K562 (cell line): ENCODE results near the gene YARS1. TPM values are rescaled to one million over a fixed set of nuclear protein-coding genes. Genes with fewer than 3 reads are reported as not detected.

Source experiments
- ATAC-seq: fragments of 200-7000 bp; cut with Tn5 transposase; 3 replicates; pipeline ENCODE4 v1.9.1; 2020; ENCODE audit warnings: moderate library complexity
- BruUV-seq: library from RNA; stranded (reverse); fragments of 400-500 nt; replicated peaks from 2 replicates; lab custom pipeline; 2021; lab: Mats Ljungman, UMichigan
- CTCF ChIA-PET: fragments of 300-600 bp; formaldehyde crosslinking; extraction: SDS; loops from one replicate; lab custom pipeline; 2021; ENCODE audit warnings: low intra/inter-chr PET ratio; lab: Yijun Ruan, JAX
- POLR2A ChIA-PET: fragments of 300-600, 350-650 bp; sonication (Branson Sonifier 250); formaldehyde crosslinking; extraction: SDS; loops from one replicate; lab custom pipeline; 2021; ENCODE audit warnings: antibody characterized with exemption, inconsistent platforms; lab: Yijun Ruan, JAX
- DNase-seq, 4 experiments: peaks; one replicate each; pipeline versions ENCODE4 v3.0.0 to v3.0.0-alpha.2; 2011 to 2018; ENCODE audit warnings: low spot score in 3 of 4, mixed read lengths in 3 of 4; ENCODE audit errors: extremely low read depth in 1 of 4
- FAIRE-seq: peaks from 2 replicates; lab custom pipeline; 2011; peaks lifted over from hg19 to GRCh38; lab: Jason Lieb, UNC
- H2AFZ ChIP-seq: 2 replicates; pipeline ENCODE4 v1.6.0; 2011; ENCODE audit warnings: low read depth, low read length, control low read depth, inconsistent platforms
- H3K27ac ChIP-seq: fragments of 200-600 bp; 3 replicates; pipeline ENCODE4 v1.8.0; 2011; ENCODE audit warnings: low read depth, mild to moderate bottlenecking, control low read depth, inconsistent platforms, low read length, moderate library complexity, mixed read lengths; ENCODE audit errors: extremely low read depth
- H3K27me3 ChIP-seq, 2 experiments: fragments of 300-600 bp in 1 of 2; 2 replicates in 1 of 2; 3 replicates in 1 of 2; pipeline versions ENCODE4 v1.6.0 to v1.8.0; 2011; ENCODE audit warnings: inconsistent platforms in 2 of 2, low read length in 2 of 2, mild to moderate bottlenecking in 1 of 2, mixed read lengths in 1 of 2, moderate library complexity in 1 of 2; ENCODE audit not compliant: control insufficient read depth in 2 of 2, insufficient read depth in 2 of 2
- H3K36me3 ChIP-seq: fragments of 300-600 bp; 3 replicates; pipeline ENCODE4 v1.8.0; 2011; ENCODE audit warnings: mild to moderate bottlenecking, low read length, inconsistent platforms; ENCODE audit not compliant: control insufficient read depth, insufficient read depth
- H3K4me1 ChIP-seq, 2 experiments: fragments of 200-600 bp in 1 of 2; replicated peaks in 1 of 2; 2 replicates in 1 of 2; 3 replicates in 1 of 2; pipeline versions ENCODE4 v1.5.1 to v1.8.0; 2011; ENCODE audit warnings: inconsistent platforms in 2 of 2, low read length in 2 of 2, mild to moderate bottlenecking in 1 of 2, mixed read lengths in 1 of 2, moderate library complexity in 1 of 2; ENCODE audit not compliant: control insufficient read depth in 2 of 2, insufficient read depth in 2 of 2
- H3K4me2 ChIP-seq: 2 replicates; pipeline ENCODE4 v1.6.1; 2011; ENCODE audit warnings: low read length, control low read depth, inconsistent platforms, mixed read lengths; ENCODE audit not compliant: insufficient read depth
- H3K4me3 ChIP-seq: fragments of 200-600 bp; sonication (generic), shearing (Covaris generic); 2 replicates; pipeline ENCODE4 v1.5.1; 2016; ENCODE audit warnings: control low read depth, inconsistent platforms
- H3K79me2 ChIP-seq: fragments of 200-600 bp; 3 replicates; pipeline ENCODE4 v1.8.0; 2011; ENCODE audit warnings: low read length, inconsistent platforms; ENCODE audit not compliant: control insufficient read depth, insufficient read depth
- H3K9ac ChIP-seq, 2 experiments: 2 replicates each; pipeline versions ENCODE4 v1.6.0 to v1.6.1; 2011; ENCODE audit warnings: low read depth in 2 of 2, low read length in 2 of 2, control low read depth in 1 of 2, inconsistent platforms in 1 of 2, mild to moderate bottlenecking in 1 of 2, mixed read lengths in 1 of 2; ENCODE audit not compliant: insufficient read depth in 1 of 2
- H3K9me1 ChIP-seq: one replicate; pipeline ENCODE4 v1.6.0; 2011; ENCODE audit warnings: inconsistent platforms, mild to moderate bottlenecking, low read length, moderate library complexity; ENCODE audit not compliant: control insufficient read depth, insufficient read depth
- H3K9me3 ChIP-seq: replicated peaks from 2 replicates; pipeline ENCODE4 v1.5.1; 2011; ENCODE audit warnings: low read depth, low read length, inconsistent platforms; ENCODE audit not compliant: control insufficient read depth, insufficient read depth
- H4K20me1 ChIP-seq: replicated peaks from 2 replicates; pipeline ENCODE4 v1.6.1; 2011; ENCODE audit warnings: low read length, inconsistent platforms, mixed read lengths; ENCODE audit not compliant: control insufficient read depth, insufficient read depth
- CTCF ChIP-seq, 3 experiments: IDR thresholded peaks in 2 of 3; conservative IDR thresholded peaks in 1 of 3; 2 replicates each; pipeline ENCODE4 v1.5.1; 2011 to 2012; ENCODE audit warnings: low read length in 3 of 3, mild to moderate bottlenecking in 3 of 3, control low read depth in 2 of 3, improper control_type of control experiment in 1 of 3, inconsistent platforms in 1 of 3, low read depth in 1 of 3, mixed read lengths in 1 of 3, moderate library complexity in 1 of 3; ENCODE audit not compliant: insufficient read depth in 2 of 3
- PHF21A ChIP-seq: fragments of 450-650 bp; IDR thresholded peaks from 2 replicates; pipeline ENCODE4 v1.6.1; 2017; ENCODE audit warnings: low read depth, borderline replicate concordance
- RAD21 ChIP-seq, 2 experiments: fragments of 250-450 bp in 1 of 2; fragments of 450-650 bp in 1 of 2; sonication (Bioruptor Pico) in 1 of 2; formaldehyde crosslinking in 1 of 2; IDR thresholded peaks in 1 of 2; conservative IDR thresholded peaks in 1 of 2; 2 replicates each; pipeline versions ENCODE4 v1.4.0 to v1.8.0; 2020 to 2022; ENCODE audit warnings: mild to moderate bottlenecking in 2 of 2, moderate library complexity in 1 of 2
- TRIM28 ChIP-seq: fragments of 450-650 bp; IDR thresholded peaks from 2 replicates; pipeline ENCODE4 v1.6.1; 2017
- WGBS: fragments of 100-300 bp; shearing (Covaris generic); methylation state at CpG from one replicate; pipeline ENCODE4 v1.1.6; 2016; ENCODE audit warnings: low coverage, mixed read lengths; ENCODE audit not compliant: insufficient coverage; ENCODE audit errors: missing lambda C conversion rate; 5-methylcytosine and 5-hydroxymethylcytosine counted together
- in situ Hi-C: fragments of 300-500 bp; cut with MboI; formaldehyde crosslinking; loops from 4 replicates; pipeline ENCODE4 v1.15.0; 2018; ENCODE audit warnings: inconsistent platforms, mixed read lengths
- intact Hi-C: fragments of 100-400 bp; cut with micrococcal nuclease; formaldehyde crosslinking; loops from 2 replicates; pipeline ENCODE4 v1.14.2; 2022
- polyA plus RNA-seq, 8 experiments: library from polyadenylated mRNA; depleted of rRNA in 4 of 8; stranded (reverse) in 5 of 8; unstranded in 3 of 8; fragments of >200 nt; fragmentation: Nextera tagmentation in 2 of 8; fragmentation: Illumina TruSeq in 1 of 8; extraction: Ambion mirVana in 2 of 8; extraction: Trizol in 1 of 8; gene quantifications; 2 replicates each; pipeline versions ENCODE4 v1.2.1 to v1.2.3, GENCODE V29; 2011 to 2014; ENCODE audit warnings: inconsistent platforms in 1 of 8, missing spikeins in 1 of 8
- total RNA-seq, 7 experiments: library from RNA; depleted of rRNA in 6 of 7; stranded (reverse); fragments of >200 nt in 6 of 7; fragmentation: Illumina TruSeq in 2 of 7; extraction: Trizol in 2 of 7; gene quantifications; 2 replicates each; pipeline versions ENCODE4 v1.2.1 to v1.2.3, GENCODE V29; 2011 to 2021; ENCODE audit warnings: low replicate concordance in 1 of 7

The YARS1 gene
- total and polyA plus RNA-seq, 9 of the 15 experiments (the other 6 are each of a cell fraction or from before 2014, with no cell fraction given): 66.2 to 336 (median 201) TPM

- ChIA-PET POLR2A (interaction anchor here (0.6 to 1.6 kb wide), 6 partner anchors 8 to 356 kb away, joined by 3 to 5 read pairs (median 3); partner anchors contain the start of gene BSDC1), CTCF (interaction anchor here (0.7 kb wide), 1 partner anchor 11 kb away, joined by 3 read pairs; no protein-coding TSS in a partner anchor)
- Histone ChIP-seq H3K4me2 (no peak overlapping the region), H3K27me3 (no peaks in the 10 kb centered on the region), H3K4me1 (peaks cover 17 to 20% of the 10 kb centered on the region in 2 experiments; a peak in 4 of 5 replicates), H3K9ac (peak overlapping the region in 1 of 2 experiments; percentile 5; a peak in 1 of 4 replicates), H4K20me1 (0 out of 2 replicates have a peak, but pooled peaks cover 13% of the 10 kb centered on the region), H3K9me3 (no peaks in the 10 kb centered on the region), H3K4me3 (no peak overlapping the region), H2AFZ (no peak overlapping the region), H3K9me1 (no peaks in the 10 kb centered on the region), H3K36me3 (no peaks in the 10 kb centered on the region; the same call in 2 of the 3 replicates), H3K79me2 (peaks cover 12% of the 10 kb centered on the region), H3K27ac (no peak overlapping the region; the same call in 2 of the 3 replicates)
- peak in 1 of 2 experiments; percentile 14; a peak in 2 of 4 replicates for TF ChIP-seq RAD21 (CRISPR knock-in tag; conservative IDR thresholded peaks at IDR 0.05 in 1 of 2, IDR thresholded peaks at IDR 0.05 in 1 of 2)
- peak in 2 of 3 experiments; percentile 32 to 35; a peak in 2 of 6 replicates for TF ChIP-seq CTCF (IDR thresholded peaks at IDR 0.05 in 2 of 3, conservative IDR thresholded peaks at IDR 0.05 in 1 of 3; ENCODE audit: insufficient read depth in 2 of 3, low read depth in 1 of 3, low read length in 3 of 3)
- TF ChIP-seq TRIM28: no peak
- TF ChIP-seq PHF21A: no peak
- peak; percentile 57 for FAIRE-seq
- ATAC-seq: no peak
- intact Hi-C loops (loop anchor here (2.0 kb wide), 1 partner anchor 23 kb away; no protein-coding TSS in a partner anchor), in situ Hi-C loops (no loop called here)
- BruUV-seq: no TSS peak
- WGBS: 46% methylated on average over 3 of the region's 3 CpGs
- no peak for DNase-seq
Observed at GRCh38 chr1:32749771-32750170, 67.4 kb downstream of the YARS1 start.
